Measurements from ENCODE around the gene MICAL3. TPM values are rescaled to one million over a fixed set of nuclear protein-coding genes. Genes with fewer than 3 reads are reported as not detected.

Gene MICAL3
- total RNA-seq, 1 donor from 2014 or later = 47.9 TPM

DNA sequence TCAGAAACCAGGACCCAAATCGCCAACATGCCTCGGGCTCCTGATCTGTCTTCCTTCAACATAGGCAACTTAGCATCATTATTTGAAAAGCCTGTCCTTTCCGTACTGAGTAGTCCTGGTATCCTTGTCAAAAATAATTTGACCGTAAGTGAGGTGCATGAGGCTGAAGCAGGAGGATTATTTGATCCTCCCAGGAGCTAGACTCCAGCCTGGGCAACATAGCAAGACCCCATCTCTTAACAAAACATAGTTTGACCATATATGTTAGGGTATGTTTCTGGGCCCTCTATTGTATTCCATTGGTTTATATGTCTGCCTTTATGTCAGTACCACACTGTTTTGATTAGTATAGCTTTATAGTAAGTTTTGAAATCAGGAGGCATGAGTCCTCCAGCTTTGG is 112.5 kb downstream of the MICAL3 start:
- TF ChIP-seq, protein P1, sequence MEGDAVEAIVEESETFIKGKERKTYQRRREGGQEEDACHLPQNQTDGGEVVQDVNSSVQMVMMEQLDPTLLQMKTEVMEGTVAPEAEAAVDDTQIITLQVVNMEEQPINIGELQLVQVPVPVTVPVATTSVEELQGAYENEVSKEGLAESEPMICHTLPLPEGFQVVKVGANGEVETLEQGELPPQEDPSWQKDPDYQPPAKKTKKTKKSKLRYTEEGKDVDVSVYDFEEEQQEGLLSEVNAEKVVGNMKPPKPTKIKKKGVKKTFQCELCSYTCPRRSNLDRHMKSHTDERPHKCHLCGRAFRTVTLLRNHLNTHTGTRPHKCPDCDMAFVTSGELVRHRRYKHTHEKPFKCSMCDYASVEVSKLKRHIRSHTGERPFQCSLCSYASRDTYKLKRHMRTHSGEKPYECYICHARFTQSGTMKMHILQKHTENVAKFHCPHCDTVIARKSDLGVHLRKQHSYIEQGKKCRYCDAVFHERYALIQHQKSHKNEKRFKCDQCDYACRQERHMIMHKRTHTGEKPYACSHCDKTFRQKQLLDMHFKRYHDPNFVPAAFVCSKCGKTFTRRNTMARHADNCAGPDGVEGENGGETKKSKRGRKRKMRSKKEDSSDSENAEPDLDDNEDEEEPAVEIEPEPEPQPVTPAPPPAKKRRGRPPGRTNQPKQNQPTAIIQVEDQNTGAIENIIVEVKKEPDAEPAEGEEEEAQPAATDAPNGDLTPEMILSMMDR (IDR thresholded peaks at IDR 0.05) = no peak
- peak overlapping the region; percentile 92 for H3K27ac Mint-ChIP-seq (ENCODE audit: unreplicated experiment)
- H3K4me3 Mint-ChIP-seq (ENCODE audit: unreplicated experiment) = no peak overlapping the region
- H3K36me3 Mint-ChIP-seq (ENCODE audit: unreplicated experiment) = no peaks in the 10 kb centered on the region
- H3K27me3 Mint-ChIP-seq (ENCODE audit: unreplicated experiment) = no peaks in the 10 kb centered on the region
- no peak for DNase-seq (ENCODE audit: extremely low spot score, unreplicated experiment)
- H3K4me1 Mint-ChIP-seq (ENCODE audit: unreplicated experiment) = peaks cover 31% of the 10 kb centered on the region
- no peaks in the 10 kb centered on the region for H3K9me3 Mint-ChIP-seq (ENCODE audit: unreplicated experiment)

DNA sequence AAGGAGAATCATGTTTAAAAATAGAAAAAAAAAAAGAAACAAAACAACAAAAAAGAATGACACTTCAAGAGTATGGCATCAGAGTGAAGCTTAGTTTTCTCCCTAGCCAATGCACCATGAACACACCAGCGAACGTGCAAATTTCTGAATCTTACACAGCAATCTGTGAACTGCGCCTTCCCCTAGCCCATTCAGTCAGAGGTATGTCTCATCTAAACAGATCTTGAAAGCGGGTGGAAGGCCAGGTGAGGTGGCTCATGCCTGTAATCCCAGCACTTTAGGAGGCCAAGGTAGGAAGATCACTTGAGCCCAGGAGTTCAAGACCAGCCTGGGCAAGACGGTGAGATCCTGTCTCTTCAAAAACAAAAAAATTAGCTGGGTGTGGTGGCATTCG is 113.1 kb downstream of the MICAL3 start:
- no peak for DNase-seq (ENCODE audit: extremely low spot score, unreplicated experiment)
- Mint-ChIP-seq H3K9me3 (ENCODE audit: unreplicated experiment) (no peaks in the 10 kb centered on the region), H3K36me3 (ENCODE audit: unreplicated experiment) (no peaks in the 10 kb centered on the region), H3K4me3 (ENCODE audit: unreplicated experiment) (peak overlapping the region; percentile 11), H3K27ac (ENCODE audit: unreplicated experiment) (peak overlapping the region; percentile 92), H3K27me3 (ENCODE audit: unreplicated experiment) (no peaks in the 10 kb centered on the region), H3K4me1 (ENCODE audit: unreplicated experiment) (peaks cover 31% of the 10 kb centered on the region)
- TF ChIP-seq, protein P1 (IDR thresholded peaks at IDR 0.05) = no peak

DNA sequence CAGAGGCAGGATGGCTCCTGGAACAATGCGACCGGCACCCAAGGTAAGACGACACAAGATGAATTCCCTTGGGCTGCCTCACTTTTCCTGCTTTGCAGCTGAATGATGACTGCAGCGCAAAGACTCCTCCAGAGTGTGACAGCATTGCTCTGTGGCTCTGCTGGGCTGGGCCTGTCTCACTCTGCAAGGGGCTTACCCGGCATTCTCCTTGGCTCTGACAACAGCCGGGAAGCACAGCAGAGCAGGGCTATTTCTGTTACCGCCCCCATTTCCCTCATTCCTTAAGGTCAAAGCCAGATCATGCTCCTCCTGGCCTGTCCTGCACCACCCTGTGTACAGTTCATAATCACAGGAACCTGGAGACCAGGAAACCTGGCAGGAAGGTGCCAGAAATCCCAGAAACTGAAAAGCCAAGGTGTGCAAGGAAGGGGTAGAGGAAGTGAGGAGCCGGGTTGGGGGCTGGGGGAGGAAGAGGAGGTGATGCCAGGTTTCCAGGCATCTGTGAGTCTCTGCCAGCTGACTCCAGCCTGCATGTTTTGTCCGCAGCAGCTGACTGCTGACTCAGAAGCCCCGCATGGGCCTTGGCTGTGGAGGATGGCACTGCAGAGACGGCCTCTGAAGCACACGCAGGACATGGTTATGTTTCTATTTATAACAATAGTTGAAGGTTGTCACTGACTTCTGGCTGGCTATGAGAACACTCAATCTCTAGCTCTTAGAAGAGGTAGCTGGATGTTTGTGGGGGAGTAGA is 113.6 kb downstream of the MICAL3 start:
- H3K27ac Mint-ChIP-seq (ENCODE audit: unreplicated experiment) = peak overlapping the region; percentile 92
- TF ChIP-seq, protein P1 (IDR thresholded peaks at IDR 0.05) = peak; percentile 64
- H3K9me3 Mint-ChIP-seq (ENCODE audit: unreplicated experiment) = no peaks in the 10 kb centered on the region
- H3K4me3 Mint-ChIP-seq (ENCODE audit: unreplicated experiment) = peak overlapping the region; percentile 11
- H3K27me3 Mint-ChIP-seq (ENCODE audit: unreplicated experiment) = no peaks in the 10 kb centered on the region
- peaks cover 31% of the 10 kb centered on the region for H3K4me1 Mint-ChIP-seq (ENCODE audit: unreplicated experiment)
- peaks cover 3% of the 10 kb centered on the region for H3K36me3 Mint-ChIP-seq (ENCODE audit: unreplicated experiment)
- DNase-seq (ENCODE audit: extremely low spot score, unreplicated experiment) = no peak

DNA sequence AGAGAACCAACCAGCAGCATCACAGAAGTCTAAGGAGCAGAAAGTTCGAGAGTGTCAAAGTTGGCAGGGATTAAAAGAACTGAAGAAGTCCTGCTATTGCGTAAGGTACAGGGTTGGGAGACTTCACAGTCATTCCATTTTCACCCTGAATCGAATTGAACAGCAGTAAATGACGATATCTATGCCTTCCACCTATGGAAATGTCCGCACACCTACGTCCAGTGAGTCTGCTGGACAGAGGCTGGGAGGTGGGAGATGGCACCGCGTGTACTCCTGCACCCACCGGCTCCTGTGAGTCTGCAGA is 116.7 kb downstream of the MICAL3 start:
- peaks cover 21% of the 10 kb centered on the region for H3K4me1 Mint-ChIP-seq (ENCODE audit: unreplicated experiment)
- no peaks in the 10 kb centered on the region for H3K9me3 Mint-ChIP-seq (ENCODE audit: unreplicated experiment)
- TF ChIP-seq, protein P1 (IDR thresholded peaks at IDR 0.05) = no peak
- no peak for DNase-seq (ENCODE audit: extremely low spot score, unreplicated experiment)
- H3K4me3 Mint-ChIP-seq (ENCODE audit: unreplicated experiment) = no peak overlapping the region
- peaks cover 3% of the 10 kb centered on the region for H3K36me3 Mint-ChIP-seq (ENCODE audit: unreplicated experiment)
- no peak overlapping the region for H3K27ac Mint-ChIP-seq (ENCODE audit: unreplicated experiment)
- H3K27me3 Mint-ChIP-seq (ENCODE audit: unreplicated experiment) = no peaks in the 10 kb centered on the region

DNA sequence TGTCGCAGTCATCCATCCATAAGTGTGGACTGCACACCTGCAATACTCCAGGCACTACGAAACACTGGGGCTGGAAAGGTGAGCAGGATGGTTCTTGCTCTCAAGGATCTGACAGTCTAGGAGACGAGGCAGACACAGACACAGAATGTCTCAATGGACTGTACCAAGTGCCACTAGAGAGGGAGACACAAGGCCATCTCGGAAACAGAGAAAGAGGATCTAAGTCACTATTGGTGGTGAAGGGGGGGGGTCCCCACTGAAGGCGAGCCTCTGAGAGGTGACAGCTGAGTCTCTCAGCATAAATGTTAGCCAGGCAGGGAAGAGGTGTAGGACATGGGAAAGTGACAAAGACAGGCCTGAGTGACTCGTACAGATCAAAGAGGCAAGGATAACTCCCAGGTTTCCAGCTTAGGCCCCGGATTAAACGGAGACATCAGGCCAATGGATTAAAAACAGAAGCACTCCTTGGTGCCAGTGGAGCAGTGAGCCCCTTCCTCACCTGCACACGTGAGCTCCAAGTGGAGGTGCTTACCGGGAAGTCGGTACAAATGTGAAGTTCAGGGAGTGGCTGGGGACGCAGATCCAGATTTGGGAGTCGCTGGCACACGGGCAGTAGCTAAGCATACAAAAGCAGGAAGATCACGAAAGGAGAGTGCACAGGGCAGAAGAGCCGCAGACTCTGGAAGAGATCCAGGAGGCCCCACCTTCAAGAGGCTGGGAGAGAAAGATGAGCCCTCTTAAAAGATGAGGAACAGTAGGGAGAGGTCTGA is 117.2 kb downstream of the MICAL3 start:
- Mint-ChIP-seq H3K27ac (ENCODE audit: unreplicated experiment) (no peak overlapping the region), H3K4me1 (ENCODE audit: unreplicated experiment) (peaks cover 21% of the 10 kb centered on the region), H3K4me3 (ENCODE audit: unreplicated experiment) (no peak overlapping the region), H3K27me3 (ENCODE audit: unreplicated experiment) (no peaks in the 10 kb centered on the region), H3K9me3 (ENCODE audit: unreplicated experiment) (no peaks in the 10 kb centered on the region), H3K36me3 (ENCODE audit: unreplicated experiment) (peaks cover 3% of the 10 kb centered on the region)
- TF ChIP-seq, protein P1 (IDR thresholded peaks at IDR 0.05) = no peak
- no peak for DNase-seq (ENCODE audit: extremely low spot score, unreplicated experiment)

Data from osteocyte (in vitro differentiated cells).